IMR-90 (cell line): ENCODE measurements around the gene ADSS1. TPM values are rescaled to one million over a fixed set of nuclear protein-coding genes. Genes with fewer than 3 reads are reported as not detected.

ENCODE experiments used
- ATAC-seq: fragments of 200-7000 bp; cut with Tn5 transposase; 2 replicates; pipeline ENCODE4 v1.9.1; 2020; ENCODE audit warnings: low read depth, mild to moderate bottlenecking, moderate library complexity
- BruUV-seq: library from RNA; stranded (reverse); fragments of 400-500 nt; replicated peaks from 2 replicates; lab custom pipeline; 2021; lab: Mats Ljungman, UMichigan
- CTCF ChIA-PET: fragments of 300-600 bp; formaldehyde crosslinking; extraction: SDS; loops from one replicate; lab custom pipeline; 2021; ENCODE audit warnings: antibody characterized with exemption; lab: Yijun Ruan, JAX
- POLR2A ChIA-PET: fragments of 300-600 bp; sonication (Branson Sonifier 250); formaldehyde crosslinking; loops from one replicate; lab custom pipeline; 2022; ENCODE audit warnings: antibody characterized with exemption; ENCODE audit not compliant: unreplicated experiment; lab: Charles Lee
- DNase-seq: peaks from one replicate; pipeline ENCODE4 v3.0.0; 2013
- H2AFZ ChIP-seq: replicated peaks from 2 replicates; pipeline ENCODE3; 2013; ENCODE audit warnings: low read length, mild to moderate bottlenecking; ENCODE audit not compliant: poor library complexity
- H2AK5ac ChIP-seq: 2 replicates; pipeline ENCODE4 v1.6.1; 2013; ENCODE audit warnings: low read depth, low read length, inconsistent platforms
- H2AK9ac ChIP-seq: replicated peaks from 2 replicates; pipeline ENCODE3; 2013; ENCODE audit warnings: mild to moderate bottlenecking, low read depth, low read length, moderate library complexity; ENCODE audit not compliant: poor library complexity
- H2BK120ac ChIP-seq: 2 replicates; pipeline ENCODE4 v1.6.1; 2013; ENCODE audit warnings: low read depth, low read length, inconsistent platforms
- H2BK15ac ChIP-seq: 3 replicates; pipeline ENCODE4 v1.6.1; 2013; ENCODE audit warnings: low read depth, low read length, inconsistent platforms
- H2BK20ac ChIP-seq: 2 replicates; pipeline ENCODE4 v1.6.1; 2013; ENCODE audit warnings: low read depth, mild to moderate bottlenecking, inconsistent platforms, low read length, moderate library complexity
- H2BK5ac ChIP-seq: 2 replicates; pipeline ENCODE4 v1.6.1; 2013; ENCODE audit warnings: mild to moderate bottlenecking, low read depth, low read length, inconsistent platforms; ENCODE audit not compliant: poor library complexity, severe bottlenecking
- H3K14ac ChIP-seq: replicated peaks from 2 replicates; pipeline ENCODE4 v1.6.1; 2013; ENCODE audit warnings: low read depth, low read length, inconsistent platforms
- H3K18ac ChIP-seq: 2 replicates; pipeline ENCODE4 v1.6.1; 2013; ENCODE audit warnings: low read depth, low read length, control low read depth
- H3K23ac ChIP-seq: 2 replicates; pipeline ENCODE4 v1.6.1; 2013; ENCODE audit warnings: low read depth, low read length, inconsistent platforms
- H3K27ac ChIP-seq: 2 replicates; pipeline ENCODE4 v1.5.1; 2013; ENCODE audit warnings: mild to moderate bottlenecking, control low read depth, low read length; ENCODE audit not compliant: insufficient read depth
- H3K27me3 ChIP-seq: 2 replicates; pipeline ENCODE4 v1.6.1; 2013; ENCODE audit warnings: low read length; ENCODE audit not compliant: control insufficient read depth, insufficient read depth
- H3K36me3 ChIP-seq: 2 replicates; pipeline ENCODE4 v1.6.1; 2013; ENCODE audit warnings: low read length, mixed read lengths; ENCODE audit not compliant: control insufficient read depth, insufficient read depth
- H3K4ac ChIP-seq: 2 replicates; pipeline ENCODE4 v1.6.1; 2013; ENCODE audit warnings: low read depth, low read length, inconsistent platforms
- H3K4me1 ChIP-seq: 2 replicates; pipeline ENCODE4 v1.6.1; 2013; ENCODE audit warnings: low read length, mixed read lengths; ENCODE audit not compliant: control insufficient read depth, insufficient read depth
- H3K4me2 ChIP-seq: 2 replicates; pipeline ENCODE4 v1.6.1; 2013; ENCODE audit warnings: low read depth, mild to moderate bottlenecking, control low read depth, low read length, moderate library complexity
- H3K4me3 ChIP-seq: 2 replicates; pipeline ENCODE4 v1.5.1; 2013; ENCODE audit warnings: low read depth, mild to moderate bottlenecking, control low read depth, low read length, moderate library complexity; ENCODE audit not compliant: insufficient read depth
- H3K56ac ChIP-seq: 2 replicates; pipeline ENCODE4 v1.6.1; 2013; ENCODE audit warnings: low read length, inconsistent platforms; ENCODE audit not compliant: insufficient read depth; ENCODE audit errors: extremely low read depth
- H3K79me1 ChIP-seq, 2 experiments: 2 replicates each; pipeline ENCODE4 v1.6.1; 2013; ENCODE audit warnings: low read length in 2 of 2, inconsistent platforms in 1 of 2, low read depth in 1 of 2
- H3K9ac ChIP-seq: 2 replicates; pipeline ENCODE4 v1.6.1; 2013; ENCODE audit warnings: low read depth, low read length, control low read depth
- H3K9me1 ChIP-seq: 2 replicates; pipeline ENCODE4 v1.6.1; 2013; ENCODE audit warnings: low read length, inconsistent platforms; ENCODE audit not compliant: insufficient read depth
- H3K9me3 ChIP-seq: 2 replicates; pipeline ENCODE4 v1.6.1; 2013; ENCODE audit warnings: low read length; ENCODE audit not compliant: control insufficient read depth, insufficient read depth
- H4K20me1 ChIP-seq: 2 replicates; pipeline ENCODE4 v1.6.1; 2013; ENCODE audit warnings: low read length, inconsistent platforms; ENCODE audit not compliant: insufficient read depth
- H4K5ac ChIP-seq: 2 replicates; pipeline ENCODE4 v1.6.1; 2013; ENCODE audit warnings: mild to moderate bottlenecking, low read depth, low read length, control low read depth
- H4K8ac ChIP-seq, 2 experiments: 2 replicates each; pipeline ENCODE4 v1.6.1; 2013; ENCODE audit warnings: low read depth in 2 of 2, low read length in 2 of 2, control low read depth in 1 of 2, inconsistent platforms in 1 of 2
- H4K91ac ChIP-seq: 2 replicates; pipeline ENCODE4 v1.6.1; 2013; ENCODE audit warnings: low read depth, low read length, inconsistent platforms; ENCODE audit not compliant: insufficient read depth
- BHLHE40 ChIP-seq: fragments of 150-350 bp; IDR thresholded peaks from 2 replicates; pipeline ENCODE4 v1.6.1; 2016; ENCODE audit warnings: mild to moderate bottlenecking, low read depth, low read length
- CEBPB ChIP-seq: IDR thresholded peaks from 2 replicates; pipeline ENCODE4 v1.6.1; 2012; ENCODE audit warnings: low read depth, low read length, improper control_type of control experiment
- CTCF ChIP-seq: conservative IDR thresholded peaks from 2 replicates; pipeline ENCODE4 v1.5.1; 2012; ENCODE audit warnings: mild to moderate bottlenecking, low read depth, low read length, improper control_type of control experiment
- FOS ChIP-seq: fragments of 150-350 bp; IDR thresholded peaks from 2 replicates; pipeline ENCODE4 v1.6.1; 2016; ENCODE audit warnings: low read depth, low read length
- NFE2L2 ChIP-seq: fragments of 150-350 bp; IDR thresholded peaks from 2 replicates; pipeline ENCODE4 v1.6.1; 2016; ENCODE audit warnings: low read depth, mild to moderate bottlenecking, low read length
- RCOR1 ChIP-seq: IDR thresholded peaks from 2 replicates; pipeline ENCODE4 v1.6.1; 2012; ENCODE audit warnings: mild to moderate bottlenecking, low read length, improper control_type of control experiment; ENCODE audit not compliant: insufficient replicate concordance
- SMC3 ChIP-seq: fragments of 150-350 bp; IDR thresholded peaks from 2 replicates; pipeline ENCODE4 v1.6.1; 2016; ENCODE audit warnings: low read depth, mild to moderate bottlenecking, antibody characterized with exemption, low read length, moderate library complexity
- WGBS, 2 experiments: methylation state at CpG; one replicate each; pipeline versions ENCODE4 v1.1.5 to v1.1.7; 2013; ENCODE audit warnings: missing lambda C conversion rate in 2 of 2; ENCODE audit not compliant: insufficient read length in 1 of 2; ENCODE audit errors: extremely low coverage in 2 of 2; 5-methylcytosine and 5-hydroxymethylcytosine counted together
- dilution Hi-C: fragments of 300-500 bp; cut with HindIII; formaldehyde crosslinking; loops from one replicate; pipeline ENCODE4 v1.14.3; 2018; ENCODE audit warnings: low sequenced_read_pairs; ENCODE audit not compliant: unreplicated experiment
- in situ Hi-C: fragments of 300-500 bp; cut with MboI; formaldehyde crosslinking; loops from 3 replicates; pipeline ENCODE4 v1.14.3; 2019; ENCODE audit warnings: low sequenced_read_pairs, inconsistent platforms, mixed read lengths
- intact Hi-C: fragments of 100-400 bp; cut with micrococcal nuclease; formaldehyde crosslinking; loops from 2 replicates; pipeline ENCODE4 v1.10.0; 2022
- polyA plus RNA-seq, 3 experiments: library from polyadenylated mRNA; depleted of rRNA; stranded (reverse); fragments of >200 nt; gene quantifications; 2 replicates each; pipeline ENCODE4 v1.2.3, GENCODE V29; 2012; ENCODE audit warnings: low replicate concordance in 1 of 3
- total RNA-seq: library from RNA; depleted of rRNA; stranded (reverse); fragments of >200 nt; gene quantifications from 2 replicates; pipeline ENCODE4 v1.2.3, GENCODE V29; 2012

ADSS1 gene
- total and polyA plus RNA-seq, 2 of the 4 experiments (the other 2 are of a cell fraction): 1.8 to 5.2 TPM

DNA sequence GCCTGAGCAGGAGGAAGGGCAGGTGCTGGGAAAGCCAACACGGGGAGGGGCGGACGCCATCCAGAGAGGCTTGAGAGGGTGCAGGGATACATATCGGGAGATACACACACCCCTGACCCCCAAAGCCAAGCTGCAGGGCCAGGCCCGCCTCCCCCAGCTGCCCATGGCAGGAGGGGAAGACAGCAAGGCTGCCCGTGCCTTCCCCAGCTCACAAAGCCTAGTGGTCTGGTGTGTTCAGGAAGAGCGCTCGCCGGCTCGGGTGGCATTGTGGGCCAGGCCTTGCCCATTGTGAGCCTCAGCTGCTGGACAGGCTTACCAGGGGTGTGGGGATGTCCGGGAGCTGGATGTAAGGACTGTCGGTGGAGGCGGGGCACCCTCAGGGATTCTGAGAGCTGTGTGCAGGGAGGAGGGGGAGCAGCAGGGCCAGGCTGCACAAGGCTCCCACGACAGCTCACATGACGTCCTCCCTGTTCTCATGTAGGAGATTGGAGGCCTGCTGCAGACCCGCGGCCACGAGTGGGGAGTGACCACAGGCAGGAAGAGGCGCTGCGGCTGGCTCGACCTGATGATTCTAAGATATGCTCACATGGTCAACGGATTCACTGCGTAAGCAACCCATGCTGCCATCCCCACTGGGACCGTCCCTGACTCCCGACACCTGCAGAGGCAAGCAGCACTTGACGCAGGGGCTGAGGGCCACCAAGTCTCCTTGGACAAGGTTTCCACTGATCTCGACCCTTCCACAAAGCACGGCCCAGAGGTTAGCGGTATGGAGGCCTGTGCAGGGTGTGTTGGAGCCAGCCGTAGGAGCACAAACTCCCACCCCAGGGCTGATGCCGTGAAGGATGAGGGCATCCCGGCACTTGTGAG is 18.8 kb downstream of the ADSS1 start:
- H3K56ac ChIP-seq: no peak overlapping the region
- H3K27ac ChIP-seq: peak overlapping the region; percentile 28; the same call in 1 of the 2 replicates
- dilution Hi-C loops (no loop called here), in situ Hi-C loops (no loop called here), intact Hi-C loops (no loop called here)
- H3K9ac ChIP-seq: peak overlapping the region; percentile 3; the same call in 1 of the 2 replicates
- H3K14ac ChIP-seq: peak overlapping the region; percentile 60; the same call in 1 of the 2 replicates
- peak overlapping the region; percentile 70 for H2BK5ac ChIP-seq
- H4K5ac ChIP-seq: no peak overlapping the region
- no TSS peak for BruUV-seq
- WGBS, 2 experiments: 92% methylated on average over 11 of the region's 32 CpGs; no CpG with 5 or more reads in 1 of the 2 experiments
- no peak for ATAC-seq
- CTCF ChIA-PET: no interaction called here
- no peak overlapping the region for H2BK15ac ChIP-seq
- no peak overlapping the region for H3K18ac ChIP-seq
- H4K8ac ChIP-seq: peak overlapping the region; percentile 20 to 61; a peak in 2 of 4 replicates
- H3K9me3 ChIP-seq: no peaks in the 10 kb centered on the region
- peaks cover 16% of the 10 kb centered on the region for H3K4me1 ChIP-seq
- no peaks in the 10 kb centered on the region for H3K27me3 ChIP-seq
- POLR2A ChIA-PET: no interaction called here
- peak overlapping the region; percentile 34; the same call in 1 of the 2 replicates for H4K91ac ChIP-seq
- no peak for DNase-seq
- H4K20me1 ChIP-seq: no peaks in the 10 kb centered on the region
- peak overlapping the region; percentile 45 for H2AK9ac ChIP-seq
- peak overlapping the region; percentile 60; the same call in 1 of the 2 replicates for H2BK120ac ChIP-seq
- H3K23ac ChIP-seq: no peak overlapping the region
- peaks cover 16% of the 10 kb centered on the region for H3K9me1 ChIP-seq
- peak overlapping the region; percentile 4 for H3K4ac ChIP-seq
- no peak overlapping the region for H2BK20ac ChIP-seq
- no peak for TF ChIP-seq BHLHE40
- TF ChIP-seq CTCF: no peak
- TF ChIP-seq CEBPB: no peak
- no peak for TF ChIP-seq RCOR1
- no peak for TF ChIP-seq NFE2L2
- TF ChIP-seq SMC3: no peak
- TF ChIP-seq FOS: no peak
- H3K4me3 ChIP-seq: no peak overlapping the region
- peaks cover 13% of the 10 kb centered on the region for H3K36me3 ChIP-seq
- H2AFZ ChIP-seq: peak overlapping the region; percentile 79
- H3K4me2 ChIP-seq: no peak overlapping the region
- H3K79me1 ChIP-seq: no peaks in the 10 kb centered on the region
- H2AK5ac ChIP-seq: peak overlapping the region; percentile 73
